NK-92 (cell line): ENCODE measurements around the gene DNAH3.

ENCODE experiments used
- DNase-seq: peaks from one replicate; lab custom pipeline; 2025; ENCODE audit not compliant: unreplicated experiment; lab: John Stamatoyannopoulos, UW

DNAH3 gene

GRCh38 chr16:20916289-20916688 lies 234.4 kb downstream of the DNAH3 start:
- DNase-seq, result no peak

- DNase-seq, result no peak
Observed at GRCh38 chr16:20911361-20911760, 239.3 kb downstream of the DNAH3 start.

DNA sequence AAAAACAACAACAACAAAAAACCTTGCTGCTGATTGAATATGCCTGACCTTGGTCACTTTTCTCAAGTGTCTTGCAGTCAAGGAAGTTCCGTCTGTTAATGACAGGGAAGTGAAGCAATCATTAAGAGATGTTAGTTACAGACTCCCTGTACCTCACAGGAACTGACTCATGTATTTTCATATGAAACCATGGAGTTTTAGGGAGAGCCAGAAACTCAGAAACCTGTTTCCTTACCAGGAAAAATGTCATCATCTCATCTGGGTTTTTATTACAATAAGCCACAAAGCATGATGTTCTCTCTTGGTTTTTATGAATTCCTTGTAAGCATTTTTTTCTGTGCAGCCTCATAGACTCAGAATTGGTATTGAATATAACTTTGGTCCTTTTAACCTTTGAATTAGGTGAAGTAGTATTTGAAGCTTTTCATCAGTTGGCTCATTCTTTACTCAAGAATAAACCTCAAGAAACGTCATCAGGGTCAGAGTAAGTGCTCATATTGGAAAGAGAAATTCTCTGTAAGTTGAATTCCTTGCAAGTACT lies 239.8 kb downstream of the DNAH3 start:
- no peak for DNase-seq

GRCh38 chr16:20906341-20907255 lies 244.0 kb downstream of the DNAH3 start:
- DNase-seq, result no peak

GRCh38 chr16:20905576-20905975 lies 245.1 kb downstream of the DNAH3 start:
- DNase-seq, result no peak

DNA sequence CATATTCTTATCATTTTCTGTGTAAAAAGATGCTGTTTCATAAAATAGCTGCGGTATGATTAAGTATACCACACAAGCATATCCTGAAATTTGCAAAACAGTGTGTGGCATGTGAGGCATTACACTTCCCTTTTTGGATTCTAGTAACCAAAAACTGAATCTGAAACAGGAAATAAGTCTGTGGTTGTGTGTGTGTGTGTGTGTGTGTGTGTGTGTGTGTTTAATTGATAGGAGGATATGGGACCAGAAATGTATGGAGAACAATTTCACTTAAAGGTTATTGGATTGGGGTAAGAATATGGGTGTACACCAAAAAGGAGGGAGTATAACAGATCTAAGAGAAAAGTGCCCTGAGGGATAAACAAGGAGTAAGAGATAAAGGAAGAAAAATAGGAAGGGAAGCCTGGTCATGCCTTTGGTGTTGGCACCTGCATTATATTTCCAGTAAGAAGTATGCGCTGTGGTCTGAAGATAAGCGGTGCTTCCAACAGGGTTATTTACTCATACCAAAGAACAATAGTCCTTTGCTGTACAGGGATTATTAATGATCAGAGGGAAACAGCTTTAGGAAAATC lies 246.1 kb downstream of the DNAH3 start:
- DNase-seq, result no peak

DNA sequence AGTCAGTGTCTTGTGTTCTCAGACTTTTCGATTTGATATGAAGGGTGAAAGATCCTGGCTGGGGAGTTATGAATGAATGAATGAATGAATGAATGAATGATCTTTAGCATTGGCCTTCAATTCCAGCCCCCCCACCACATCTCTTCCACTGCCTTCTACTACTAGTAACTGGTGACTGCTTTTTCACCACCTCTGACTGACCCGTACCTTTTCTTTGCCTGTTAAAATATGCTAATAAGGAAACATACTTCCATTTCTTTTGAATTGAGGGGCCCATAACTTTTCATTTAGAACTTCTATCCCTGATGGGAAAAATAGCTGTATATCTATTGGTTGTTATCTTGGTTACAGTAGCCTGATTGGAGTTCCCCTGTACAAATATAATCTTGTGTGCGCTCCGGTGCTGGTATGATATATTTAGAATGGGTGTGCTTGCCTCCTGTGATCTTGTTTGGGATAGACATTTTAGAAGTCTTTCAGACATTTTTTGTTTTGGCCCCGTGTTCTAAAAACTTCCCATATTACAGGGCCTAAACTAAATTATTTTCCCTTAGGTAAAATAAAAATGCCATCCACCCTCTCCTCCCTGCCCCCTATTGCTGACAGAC lies 246.6 kb downstream of the DNAH3 start:
- DNase-seq, result no peak

DNA sequence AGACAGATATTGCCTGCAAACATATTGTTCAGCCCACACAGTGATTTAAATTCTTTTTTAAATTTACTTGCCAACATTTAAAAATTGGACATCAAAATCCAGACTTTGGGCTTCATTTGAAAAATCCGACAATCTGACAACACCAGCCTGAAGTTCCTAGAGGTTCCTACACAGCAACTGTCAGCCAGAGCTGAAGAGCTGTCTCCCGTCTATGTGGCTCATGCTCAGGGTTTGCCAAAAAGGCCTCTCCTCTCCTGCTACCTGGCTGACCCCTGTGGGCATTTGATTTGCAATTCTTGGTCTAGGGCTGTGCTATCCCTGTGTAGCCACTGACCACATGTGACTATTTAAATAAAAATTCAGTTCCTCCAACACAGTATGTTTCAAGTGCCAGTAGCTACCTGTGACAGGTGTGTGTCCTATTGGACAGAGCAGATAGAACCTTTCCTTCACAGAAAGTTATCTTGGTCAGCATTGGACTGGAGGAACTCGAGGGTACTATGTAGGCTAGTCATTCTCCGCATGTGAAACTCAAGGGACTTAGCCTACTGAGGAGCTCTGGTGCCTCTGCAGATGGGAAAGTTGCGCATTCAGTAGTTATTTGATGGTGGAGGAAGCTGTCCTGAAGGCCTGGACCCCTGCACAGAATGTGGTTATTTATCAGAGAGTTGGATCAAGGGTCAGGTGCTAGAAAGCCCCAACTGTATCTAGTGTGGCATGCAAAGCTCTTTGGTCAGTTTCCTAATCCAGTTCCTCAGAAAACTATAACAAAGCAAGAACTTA lies 247.3 kb downstream of the DNAH3 start:
- DNase-seq, result no peak

GRCh38 chr16:20902426-20902825 lies 248.2 kb downstream of the DNAH3 start:
- no peak for DNase-seq

DNA sequence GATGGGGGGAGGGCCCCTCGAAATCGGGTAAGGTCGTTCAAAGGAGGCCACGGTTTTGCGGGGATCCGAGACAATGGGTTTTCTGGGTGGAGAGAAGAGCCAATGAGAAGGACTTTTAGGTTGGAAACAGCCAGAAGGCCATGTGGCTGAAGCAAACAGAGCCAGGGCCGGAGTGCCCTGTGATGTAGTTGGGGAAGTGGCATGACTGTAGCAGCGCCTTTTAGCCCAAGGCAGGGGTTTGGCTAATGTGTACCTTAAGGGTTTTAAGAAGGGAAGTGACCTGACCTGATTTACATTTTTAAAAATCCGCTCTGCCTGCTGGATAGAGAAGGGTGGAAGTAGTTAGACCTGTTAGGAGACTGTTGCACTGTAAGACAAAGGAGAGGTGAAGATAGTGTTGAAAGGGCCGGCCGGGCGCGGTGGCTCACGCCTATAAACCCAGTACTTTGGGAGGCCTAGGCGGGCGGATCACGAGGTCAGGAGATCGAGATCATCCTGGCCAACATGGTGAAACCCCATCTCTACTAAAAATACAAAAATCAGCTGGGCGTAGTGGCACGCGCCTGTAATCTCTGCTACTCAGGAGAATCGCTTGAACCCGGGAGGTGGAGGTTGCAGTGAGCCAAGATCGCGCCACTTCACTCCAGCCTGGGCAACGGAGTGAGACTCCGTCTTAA lies 249.1 kb downstream of the DNAH3 start:
- DNase-seq, result no peak

DNA sequence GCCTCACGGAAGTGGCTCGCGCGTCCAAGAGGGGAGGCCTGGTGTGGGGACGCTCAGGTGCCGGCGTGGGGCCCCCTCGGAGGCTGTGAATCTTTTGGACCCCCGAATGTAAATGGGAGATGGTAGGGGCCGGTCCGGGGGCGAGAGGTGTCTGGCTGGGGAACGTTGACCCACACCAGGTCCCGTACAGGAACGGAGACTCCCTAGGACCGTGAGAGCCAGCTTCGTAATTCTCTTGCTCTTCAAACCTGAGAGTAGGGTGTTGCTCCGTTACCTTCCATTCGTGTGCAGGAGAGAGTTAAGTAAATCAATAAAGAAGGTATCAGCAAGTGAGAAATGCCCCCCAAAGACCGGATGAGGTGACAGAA lies 249.6 kb downstream of the DNAH3 start:
- DNase-seq, result no peak

GRCh38 chr16:20900299-20901067 lies 250.2 kb downstream of the DNAH3 start, which contains the start of the genes DCUN1D3 and LYRM1:
Gene DCUN1D3 (minus strand): TSS chr16:20900358. CDS start chr16:20862538, 37,820 bp downstream.
Gene LYRM1 (plus strand): TSS chr16:20900771. CDS start chr16:20915556, 14,785 bp downstream.
- DNase-seq, result peak; percentile 62

- no peak for DNase-seq
Observed at GRCh38 chr16:20899477-20900298, 251.0 kb downstream of the DNAH3 start.

DNA sequence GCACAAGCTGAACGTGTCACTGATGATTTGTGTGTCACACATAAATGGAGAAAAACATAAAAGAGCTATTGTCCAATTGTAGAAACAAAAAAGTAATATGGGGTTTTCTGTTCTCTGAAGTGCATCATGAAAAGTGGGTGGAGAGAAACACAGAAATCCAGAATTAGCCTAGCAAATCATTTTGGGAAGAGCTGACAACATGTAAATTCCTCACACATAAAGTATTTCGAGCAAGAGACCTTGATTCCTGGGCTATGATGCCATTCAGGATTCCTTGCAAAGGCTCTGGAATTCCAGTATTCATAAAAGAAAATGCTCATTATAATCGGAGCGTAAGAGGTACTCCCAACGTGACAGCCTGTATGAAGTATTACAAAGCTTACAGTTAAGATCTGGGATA lies 251.6 kb downstream of the DNAH3 start:
- DNase-seq, result no peak

DNA sequence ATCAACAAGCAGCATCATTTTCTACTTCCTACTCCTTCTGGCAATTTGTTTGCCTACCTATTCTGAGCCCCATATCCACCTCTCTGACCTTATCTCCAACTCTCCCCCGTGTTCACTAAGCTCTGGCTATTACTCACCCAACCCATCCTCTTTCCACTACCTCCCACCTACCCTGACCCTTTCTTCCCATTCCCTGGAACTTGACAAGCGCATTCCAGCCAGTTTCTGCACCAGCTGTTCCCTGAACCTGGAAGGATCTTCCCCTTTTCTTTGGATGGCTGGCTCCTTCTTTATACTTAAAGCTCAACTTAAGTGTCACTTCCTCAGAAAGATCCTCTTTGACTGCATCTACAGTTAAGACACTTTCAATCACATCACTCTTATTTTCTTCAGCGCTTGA lies 252.7 kb downstream of the DNAH3 start:
- DNase-seq, result no peak

- no peak for DNase-seq
Observed at GRCh38 chr16:20897253-20897897, 253.3 kb downstream of the DNAH3 start.

DNA sequence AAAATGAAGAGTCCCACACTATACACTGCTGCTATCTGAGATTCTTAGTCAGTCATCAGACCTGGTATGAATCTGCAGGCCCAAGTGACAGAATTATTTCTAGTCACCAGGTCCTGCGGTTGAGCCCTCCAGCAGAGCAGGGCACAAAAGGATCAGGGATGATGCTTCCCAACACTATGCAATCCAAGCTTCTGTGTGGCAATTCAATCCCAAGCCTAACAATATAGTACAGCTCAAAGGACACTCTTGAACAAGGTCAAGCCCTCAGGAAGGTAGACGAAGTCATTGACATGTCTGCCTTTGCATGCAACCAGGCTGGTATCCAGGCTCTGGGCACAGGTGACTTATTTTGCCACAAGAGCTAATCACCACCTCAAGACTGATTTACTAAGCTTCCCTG lies 256.3 kb downstream of the DNAH3 start:
- no peak for DNase-seq

DNA sequence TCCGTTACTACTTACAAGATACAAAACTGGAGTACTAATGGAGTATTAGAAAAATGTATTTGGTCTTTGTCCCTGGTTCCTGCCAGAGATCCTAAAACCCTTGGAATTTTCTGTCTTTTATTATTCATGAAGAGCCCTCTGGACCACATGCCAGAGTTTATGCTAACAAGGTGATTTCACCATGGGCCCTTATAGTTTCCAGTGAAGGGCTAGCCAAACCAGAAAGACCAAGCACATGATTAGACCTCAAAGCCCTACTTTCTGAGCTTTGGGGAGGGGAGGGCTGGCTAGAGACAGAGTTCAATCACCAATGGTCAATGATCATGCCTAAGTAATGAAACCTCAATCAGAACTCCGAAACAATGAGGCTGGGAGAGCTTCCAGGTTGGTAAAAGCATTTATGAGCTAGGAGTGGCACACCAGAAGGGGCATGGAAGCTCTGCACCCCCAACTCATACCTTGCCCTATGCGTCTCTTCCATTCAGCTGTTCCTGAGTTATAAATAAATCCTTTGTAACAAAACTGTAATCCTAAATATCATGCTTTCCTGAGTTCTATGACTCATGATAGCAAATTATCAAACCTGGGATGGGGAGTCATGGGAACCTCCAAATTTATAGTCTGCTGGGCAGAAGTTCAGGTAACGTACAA lies 260.9 kb downstream of the DNAH3 start:
- no peak for DNase-seq
